Measurements from ENCODE around the gene ULK1.

DNA sequence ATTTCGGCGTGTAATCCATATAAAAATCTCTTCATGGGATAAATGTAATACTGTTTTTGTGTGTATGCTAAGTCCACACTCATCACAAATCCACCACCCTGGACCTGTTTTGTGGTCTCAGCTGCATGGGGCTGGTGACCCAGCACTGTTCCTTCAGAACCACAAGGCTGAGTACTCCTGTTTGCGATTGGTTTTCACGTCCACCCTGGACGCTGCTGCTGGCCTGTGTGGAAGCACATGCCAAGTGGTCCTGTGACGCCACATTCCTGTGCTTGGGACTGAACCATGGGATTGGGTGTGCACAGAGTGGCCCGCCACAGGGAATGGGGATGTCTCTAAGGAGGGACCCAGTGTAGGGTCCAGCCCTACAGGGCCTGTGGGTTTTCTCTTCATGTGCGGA, 39.0 kb downstream of the ULK1 start:
- TF ChIP-seq, protein P1, sequence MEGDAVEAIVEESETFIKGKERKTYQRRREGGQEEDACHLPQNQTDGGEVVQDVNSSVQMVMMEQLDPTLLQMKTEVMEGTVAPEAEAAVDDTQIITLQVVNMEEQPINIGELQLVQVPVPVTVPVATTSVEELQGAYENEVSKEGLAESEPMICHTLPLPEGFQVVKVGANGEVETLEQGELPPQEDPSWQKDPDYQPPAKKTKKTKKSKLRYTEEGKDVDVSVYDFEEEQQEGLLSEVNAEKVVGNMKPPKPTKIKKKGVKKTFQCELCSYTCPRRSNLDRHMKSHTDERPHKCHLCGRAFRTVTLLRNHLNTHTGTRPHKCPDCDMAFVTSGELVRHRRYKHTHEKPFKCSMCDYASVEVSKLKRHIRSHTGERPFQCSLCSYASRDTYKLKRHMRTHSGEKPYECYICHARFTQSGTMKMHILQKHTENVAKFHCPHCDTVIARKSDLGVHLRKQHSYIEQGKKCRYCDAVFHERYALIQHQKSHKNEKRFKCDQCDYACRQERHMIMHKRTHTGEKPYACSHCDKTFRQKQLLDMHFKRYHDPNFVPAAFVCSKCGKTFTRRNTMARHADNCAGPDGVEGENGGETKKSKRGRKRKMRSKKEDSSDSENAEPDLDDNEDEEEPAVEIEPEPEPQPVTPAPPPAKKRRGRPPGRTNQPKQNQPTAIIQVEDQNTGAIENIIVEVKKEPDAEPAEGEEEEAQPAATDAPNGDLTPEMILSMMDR (IDR thresholded peaks at IDR 0.05; ENCODE audit: poor library complexity, severe bottlenecking): no peak
- TF ChIP-seq POLR2AphosphoS5 (IDR thresholded peaks at IDR 0.05) (no peak), EP300 (conservative IDR thresholded peaks at IDR 0.05; ENCODE audit: poor library complexity, severe bottlenecking) (no peak), RAD21 (conservative IDR thresholded peaks at IDR 0.05) (no peak)
- TF ChIP-seq, protein P2, sequence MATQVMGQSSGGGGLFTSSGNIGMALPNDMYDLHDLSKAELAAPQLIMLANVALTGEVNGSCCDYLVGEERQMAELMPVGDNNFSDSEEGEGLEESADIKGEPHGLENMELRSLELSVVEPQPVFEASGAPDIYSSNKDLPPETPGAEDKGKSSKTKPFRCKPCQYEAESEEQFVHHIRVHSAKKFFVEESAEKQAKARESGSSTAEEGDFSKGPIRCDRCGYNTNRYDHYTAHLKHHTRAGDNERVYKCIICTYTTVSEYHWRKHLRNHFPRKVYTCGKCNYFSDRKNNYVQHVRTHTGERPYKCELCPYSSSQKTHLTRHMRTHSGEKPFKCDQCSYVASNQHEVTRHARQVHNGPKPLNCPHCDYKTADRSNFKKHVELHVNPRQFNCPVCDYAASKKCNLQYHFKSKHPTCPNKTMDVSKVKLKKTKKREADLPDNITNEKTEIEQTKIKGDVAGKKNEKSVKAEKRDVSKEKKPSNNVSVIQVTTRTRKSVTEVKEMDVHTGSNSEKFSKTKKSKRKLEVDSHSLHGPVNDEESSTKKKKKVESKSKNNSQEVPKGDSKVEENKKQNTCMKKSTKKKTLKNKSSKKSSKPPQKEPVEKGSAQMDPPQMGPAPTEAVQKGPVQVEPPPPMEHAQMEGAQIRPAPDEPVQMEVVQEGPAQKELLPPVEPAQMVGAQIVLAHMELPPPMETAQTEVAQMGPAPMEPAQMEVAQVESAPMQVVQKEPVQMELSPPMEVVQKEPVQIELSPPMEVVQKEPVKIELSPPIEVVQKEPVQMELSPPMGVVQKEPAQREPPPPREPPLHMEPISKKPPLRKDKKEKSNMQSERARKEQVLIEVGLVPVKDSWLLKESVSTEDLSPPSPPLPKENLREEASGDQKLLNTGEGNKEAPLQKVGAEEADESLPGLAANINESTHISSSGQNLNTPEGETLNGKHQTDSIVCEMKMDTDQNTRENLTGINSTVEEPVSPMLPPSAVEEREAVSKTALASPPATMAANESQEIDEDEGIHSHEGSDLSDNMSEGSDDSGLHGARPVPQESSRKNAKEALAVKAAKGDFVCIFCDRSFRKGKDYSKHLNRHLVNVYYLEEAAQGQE (IDR thresholded peaks at IDR 0.05; ENCODE audit: borderline replicate concordance): no peak
